Left lobe of liver (tissue), 2 donors: ENCODE data around the gene C12orf57. TPM values are rescaled to one million over a fixed set of nuclear protein-coding genes. Genes with fewer than 3 reads are reported as not detected.

ENCODE experiments used
- ATAC-seq: fragments of 200-7000 bp; cut with Tn5 transposase; one replicate; pipeline ENCODE4 v1.9.1; 2020; ENCODE audit warnings: mild to moderate bottlenecking, moderate library complexity
- DNase-seq: peaks from one replicate; pipeline ENCODE4 v3.0.0-alpha.2; 2020; ENCODE audit warnings: low spot score
- total RNA-seq: library from RNA; stranded (reverse); gene quantifications from one replicate; pipeline ENCODE4 v1.2.1, GENCODE V29; 2021
- donor health status: DM: no; HTN: no; CAD: no; lungs with moderate emphysema.
- donor health status: DM: no; HTN: yes; CAD: no.

The C12orf57 gene
- total RNA-seq, 1 donor from 2014 or later = 86.3 TPM

- no peak for ATAC-seq
- DNase-seq = no peak
These were observed 26.2 kb upstream of the C12orf57 start for GRCh38 chr12:6917491-6918231.

- ATAC-seq (no peak), DNase-seq (no peak)
These were observed 24.2 kb upstream of the C12orf57 start for GRCh38 chr12:6919588-6919987.

- DNase-seq = no peak
These were observed 22.3 kb upstream of the C12orf57 start for GRCh38 chr12:6921539-6921938.

GRCh38 chr12:6921996-6922946, 21.6 kb upstream of the C12orf57 start:
- DNase-seq (no peak), ATAC-seq (no peak)

More at GRCh38 chr12:6921539-6921938, 22.3 kb upstream of the C12orf57 start:
- no peak for ATAC-seq

- no peak for DNase-seq
These were observed 20.7 kb upstream of the C12orf57 start for GRCh38 chr12:6923003-6923732.

GRCh38 chr12:6923851-6924250, 20.0 kb upstream of the C12orf57 start:
- DNase-seq = no peak

More at GRCh38 chr12:6923003-6923732, 20.7 kb upstream of the C12orf57 start:
- ATAC-seq = no peak

GRCh38 chr12:6925239-6925539, 18.6 kb upstream of the C12orf57 start:
- ATAC-seq (no peak), DNase-seq (no peak)

More at GRCh38 chr12:6923851-6924250, 20.0 kb upstream of the C12orf57 start:
- ATAC-seq = no peak

- DNase-seq = peak; percentile 85
- peak; percentile 73 for ATAC-seq
These were observed 18.1 kb upstream of the C12orf57 start for GRCh38 chr12:6925540-6926279.

GRCh38 chr12:6927379-6928021, 16.3 kb upstream of the C12orf57 start, which contains the start of gene ATN1:
Gene ATN1 (plus strand): TSS chr12:6927959. CDS start chr12:6934002, 6,043 bp downstream.
- DNase-seq = peak; percentile 73

GRCh38 chr12:6928022-6928702, 15.7 kb upstream of the C12orf57 start:
- peak; percentile 5 for ATAC-seq
- no peak for DNase-seq

More at GRCh38 chr12:6927379-6928021, 16.3 kb upstream of the C12orf57 start, which contains the start of gene ATN1:
- peak; percentile 56 for ATAC-seq

- no peak for ATAC-seq
- no peak for DNase-seq
These were observed 15.0 kb upstream of the C12orf57 start for GRCh38 chr12:6928703-6929407.

- ATAC-seq = no peak
- no peak for DNase-seq
These were observed 14.1 kb upstream of the C12orf57 start for GRCh38 chr12:6929466-6930452.

GRCh38 chr12:6932766-6933165, 11.1 kb upstream of the C12orf57 start:
- no peak for ATAC-seq
- no peak for DNase-seq

- no peak for DNase-seq
- no peak for ATAC-seq
These were observed 9.7 kb upstream of the C12orf57 start for GRCh38 chr12:6934110-6934509.

GRCh38 chr12:6935371-6936193, 8.2 kb upstream of the C12orf57 start:
- ATAC-seq (no peak), DNase-seq (no peak)

GRCh38 chr12:6936194-6936635, 7.6 kb upstream of the C12orf57 start:
- DNase-seq (no peak), ATAC-seq (no peak)
